HepG2 (cell line): ENCODE results near the gene MRPL9. TPM values are rescaled to one million over a fixed set of nuclear protein-coding genes. Genes with fewer than 3 reads are reported as not detected.

ENCODE experiments used
- EP300 ChIP-seq, 3 experiments: sonication (generic) in 1 of 3; formaldehyde crosslinking in 1 of 3; IDR thresholded peaks; 2 replicates each; pipeline versions ENCODE4 v1.5.1 to v1.6.1; 2011 to 2020; ENCODE audit warnings: low read depth in 2 of 3, low read length in 2 of 3, borderline replicate concordance in 1 of 3, improper control_type of control experiment in 1 of 3, mild to moderate bottlenecking in 1 of 3, missing genetic modification reagents in 1 of 3, moderate library complexity in 1 of 3
- GABPA ChIP-seq, 2 experiments: IDR thresholded peaks; 2 replicates each; pipeline ENCODE4 v1.6.1; 2011 to 2016; ENCODE audit warnings: low read depth in 2 of 2, low read length in 1 of 2, missing biosample characterization in 1 of 2, missing genetic modification characterization in 1 of 2
- HDAC2 ChIP-seq: sonication (generic); formaldehyde crosslinking; IDR thresholded peaks from 2 replicates; pipeline ENCODE4 v1.4.0; 2020; ENCODE audit warnings: missing genetic modification reagents
- KDM4B ChIP-seq: sonication (generic); formaldehyde crosslinking; IDR thresholded peaks from 2 replicates; pipeline ENCODE4 v1.4.0; 2020; ENCODE audit warnings: missing genetic modification reagents
- KLF6 ChIP-seq: IDR thresholded peaks from 2 replicates; pipeline ENCODE4 v1.8.0; 2016; ENCODE audit warnings: missing biosample characterization, missing genetic modification reagents
- MIXL1 ChIP-seq: IDR thresholded peaks from 2 replicates; pipeline ENCODE4 v1.6.1; 2016
- RELA ChIP-seq: sonication (generic); formaldehyde crosslinking; IDR thresholded peaks from 2 replicates; pipeline ENCODE4 v1.4.0; 2020; ENCODE audit warnings: missing genetic modification reagents
- TP53 ChIP-seq: sonication (generic); formaldehyde crosslinking; conservative IDR thresholded peaks from 2 replicates; pipeline ENCODE4 v1.4.0; 2020; ENCODE audit warnings: missing genetic modification reagents
- XBP1 ChIP-seq: sonication (generic); formaldehyde crosslinking; IDR thresholded peaks from 2 replicates; pipeline ENCODE4 v1.5.0; 2020; ENCODE audit warnings: missing genetic modification reagents
- ZNF296 ChIP-seq: sonication (generic); formaldehyde crosslinking; conservative IDR thresholded peaks from 2 replicates; pipeline ENCODE4 v1.5.0; 2020; ENCODE audit warnings: mild to moderate bottlenecking, missing genetic modification reagents
- ZNF557 ChIP-seq: sonication (generic); formaldehyde crosslinking; IDR thresholded peaks from 2 replicates; pipeline ENCODE4 v1.4.0; 2020; ENCODE audit warnings: missing genetic modification reagents
- ZNF776 ChIP-seq: sonication (generic); formaldehyde crosslinking; IDR thresholded peaks from 2 replicates; pipeline ENCODE4 v1.4.0; 2020; ENCODE audit warnings: mild to moderate bottlenecking, missing genetic modification reagents
- polyA plus RNA-seq, 8 experiments: library from polyadenylated mRNA; depleted of rRNA in 3 of 8; stranded (reverse) in 7 of 8; unstranded in 1 of 8; fragments of >200 nt; fragmentation: Illumina TruSeq in 4 of 8; extraction: Trizol in 4 of 8; gene quantifications; 2 replicates each; pipeline versions ENCODE4 v1.2.1 to v1.2.3, GENCODE V29; 2011 to 2016; ENCODE audit warnings: low read depth in 4 of 8, missing spikeins in 1 of 8, mixed read lengths in 1 of 8; ENCODE audit not compliant: insufficient read depth in 1 of 8
- total RNA-seq, 5 experiments: library from RNA; depleted of rRNA; stranded (reverse); fragments of >200 nt; fragmentation: Illumina TruSeq; extraction: Trizol; gene quantifications; 2 replicates each; pipeline ENCODE4 v1.2.3, GENCODE V29; 2016; ENCODE audit warnings: low read depth in 1 of 5
- TF ChIP-seq, protein P1 (sequence below): sonication (generic); formaldehyde crosslinking; IDR thresholded peaks from 2 replicates; pipeline ENCODE4 v1.4.0; 2020; ENCODE audit warnings: missing genetic modification reagents, borderline replicate concordance
- TF ChIP-seq, protein P2 (sequence below): IDR thresholded peaks from 2 replicates; pipeline ENCODE4 v1.6.1; 2016; ENCODE audit warnings: low read depth, borderline replicate concordance
- TF ChIP-seq, protein P3 (sequence below): sonication (generic); formaldehyde crosslinking; IDR thresholded peaks from 2 replicates; pipeline ENCODE4 v1.5.0; 2020; ENCODE audit warnings: missing genetic modification reagents, mild to moderate bottlenecking, borderline replicate concordance
- TF ChIP-seq, protein P4 (sequence below): sonication (generic); formaldehyde crosslinking; IDR thresholded peaks from 2 replicates; pipeline ENCODE4 v1.4.0; 2020; ENCODE audit warnings: mild to moderate bottlenecking, missing genetic modification reagents
- TF ChIP-seq, protein P5 (sequence below): sonication (generic); formaldehyde crosslinking; IDR thresholded peaks from 2 replicates; pipeline ENCODE4 v1.5.0; 2020; ENCODE audit warnings: missing genetic modification reagents
- TF ChIP-seq, protein P6 (sequence below): sonication (generic); formaldehyde crosslinking; IDR thresholded peaks from 2 replicates; pipeline ENCODE4 v1.4.0; 2020; ENCODE audit warnings: missing genetic modification reagents

Gene MRPL9
- total and polyA plus RNA-seq, 2 of the 13 experiments (the other 11 are each of a cell fraction or from before 2014, with no cell fraction given): 72.1 to 107 TPM

DNA sequence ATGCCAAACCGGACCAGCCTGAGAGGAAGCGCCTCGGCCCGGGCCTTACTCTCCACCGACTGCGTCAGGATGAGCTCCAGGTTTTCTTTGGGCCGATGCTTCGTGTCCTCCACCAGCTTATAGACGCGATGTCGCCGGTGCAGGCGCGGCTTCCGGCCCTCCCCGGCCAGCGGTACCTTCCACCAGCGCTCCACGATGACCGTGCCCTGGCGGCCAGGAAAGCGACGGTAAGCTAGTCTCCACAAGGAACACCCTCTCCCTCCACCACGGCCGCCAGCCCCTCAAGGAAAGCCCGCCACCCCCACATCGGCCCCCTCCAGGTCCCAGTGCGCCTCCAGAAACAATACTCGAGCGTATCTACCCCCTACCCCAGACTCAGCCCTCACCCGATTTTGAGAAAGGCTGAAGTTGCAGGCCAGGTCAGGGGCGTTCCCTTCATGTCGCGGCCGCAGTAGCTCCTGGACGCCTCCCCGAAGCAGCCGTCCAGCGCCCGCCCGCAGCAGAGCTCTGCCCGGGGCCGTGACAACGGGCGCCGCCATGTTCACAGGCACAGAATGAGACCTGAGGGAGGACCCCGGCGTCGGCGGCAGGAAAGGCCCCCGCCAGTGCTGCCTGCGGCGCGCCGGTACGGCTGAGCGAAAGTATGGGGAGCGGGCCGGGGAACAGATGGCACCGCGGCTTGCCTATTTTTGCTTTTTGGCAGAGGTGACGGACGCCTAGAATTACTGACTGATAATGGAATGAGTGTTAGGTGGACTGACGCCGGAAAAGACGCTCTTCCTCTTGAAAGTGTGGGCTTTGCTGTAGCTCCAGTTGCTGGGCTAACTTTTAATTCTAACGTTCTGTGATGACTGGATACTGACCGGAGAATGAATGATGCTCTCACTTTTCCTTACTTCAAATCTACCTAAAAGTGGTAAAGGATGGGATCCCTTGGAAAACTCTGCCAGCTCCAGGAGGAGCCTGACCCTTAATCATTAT, at the start of gene MRPL9 (continued):
- TF ChIP-seq, protein P1, sequence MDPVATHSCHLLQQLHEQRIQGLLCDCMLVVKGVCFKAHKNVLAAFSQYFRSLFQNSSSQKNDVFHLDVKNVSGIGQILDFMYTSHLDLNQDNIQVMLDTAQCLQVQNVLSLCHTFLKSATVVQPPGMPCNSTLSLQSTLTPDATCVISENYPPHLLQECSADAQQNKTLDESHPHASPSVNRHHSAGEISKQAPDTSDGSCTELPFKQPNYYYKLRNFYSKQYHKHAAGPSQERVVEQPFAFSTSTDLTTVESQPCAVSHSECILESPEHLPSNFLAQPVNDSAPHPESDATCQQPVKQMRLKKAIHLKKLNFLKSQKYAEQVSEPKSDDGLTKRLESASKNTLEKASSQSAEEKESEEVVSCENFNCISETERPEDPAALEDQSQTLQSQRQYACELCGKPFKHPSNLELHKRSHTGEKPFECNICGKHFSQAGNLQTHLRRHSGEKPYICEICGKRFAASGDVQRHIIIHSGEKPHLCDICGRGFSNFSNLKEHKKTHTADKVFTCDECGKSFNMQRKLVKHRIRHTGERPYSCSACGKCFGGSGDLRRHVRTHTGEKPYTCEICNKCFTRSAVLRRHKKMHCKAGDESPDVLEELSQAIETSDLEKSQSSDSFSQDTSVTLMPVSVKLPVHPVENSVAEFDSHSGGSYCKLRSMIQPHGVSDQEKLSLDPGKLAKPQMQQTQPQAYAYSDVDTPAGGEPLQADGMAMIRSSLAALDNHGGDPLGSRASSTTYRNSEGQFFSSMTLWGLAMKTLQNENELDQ: peak; percentile 60; the same call in 1 of the 2 replicates
- TF ChIP-seq RELA: no peak
- TF ChIP-seq KLF6 (CRISPR knock-in tag): peak; percentile 71; the same call in 1 of the 2 replicates
- no peak for TF ChIP-seq ZNF557 (CRISPR knock-in tag)
- no peak for TF ChIP-seq EP300 (IDR thresholded peaks at IDR 0.05; ENCODE audit: low read depth in 2 of 2, low read length in 2 of 2)
- TF ChIP-seq EP300 (CRISPR knock-in tag; IDR thresholded peaks at IDR 0.05; ENCODE audit: borderline replicate concordance): no peak
- peak; percentile 68 for TF ChIP-seq HDAC2
- TF ChIP-seq TP53 (CRISPR knock-in tag): peak; percentile 56
- TF ChIP-seq, protein P2, sequence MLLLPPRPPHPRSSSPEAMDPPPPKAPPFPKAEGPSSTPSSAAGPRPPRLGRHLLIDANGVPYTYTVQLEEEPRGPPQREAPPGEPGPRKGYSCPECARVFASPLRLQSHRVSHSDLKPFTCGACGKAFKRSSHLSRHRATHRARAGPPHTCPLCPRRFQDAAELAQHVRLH: peak; percentile 75; the same call in 1 of the 2 replicates
- TF ChIP-seq, protein P3, sequence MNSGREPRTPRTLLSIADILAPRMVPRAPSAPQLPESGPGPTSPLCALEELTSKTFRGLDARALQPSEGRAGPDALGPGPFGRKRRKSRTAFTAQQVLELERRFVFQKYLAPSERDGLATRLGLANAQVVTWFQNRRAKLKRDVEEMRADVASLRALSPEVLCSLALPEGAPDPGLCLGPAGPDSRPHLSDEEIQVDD (CRISPR knock-in tag): no peak
- TF ChIP-seq, protein P4, sequence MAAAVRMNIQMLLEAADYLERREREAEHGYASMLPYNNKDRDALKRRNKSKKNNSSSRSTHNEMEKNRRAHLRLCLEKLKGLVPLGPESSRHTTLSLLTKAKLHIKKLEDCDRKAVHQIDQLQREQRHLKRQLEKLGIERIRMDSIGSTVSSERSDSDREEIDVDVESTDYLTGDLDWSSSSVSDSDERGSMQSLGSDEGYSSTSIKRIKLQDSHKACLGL (CRISPR knock-in tag): peak; percentile 83; the same call in 1 of the 2 replicates
- TF ChIP-seq, protein P5, sequence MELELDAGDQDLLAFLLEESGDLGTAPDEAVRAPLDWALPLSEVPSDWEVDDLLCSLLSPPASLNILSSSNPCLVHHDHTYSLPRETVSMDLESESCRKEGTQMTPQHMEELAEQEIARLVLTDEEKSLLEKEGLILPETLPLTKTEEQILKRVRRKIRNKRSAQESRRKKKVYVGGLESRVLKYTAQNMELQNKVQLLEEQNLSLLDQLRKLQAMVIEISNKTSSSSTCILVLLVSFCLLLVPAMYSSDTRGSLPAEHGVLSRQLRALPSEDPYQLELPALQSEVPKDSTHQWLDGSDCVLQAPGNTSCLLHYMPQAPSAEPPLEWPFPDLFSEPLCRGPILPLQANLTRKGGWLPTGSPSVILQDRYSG: no peak
- TF ChIP-seq KDM4B: peak; percentile 41
- TF ChIP-seq ZNF776 (CRISPR knock-in tag): peak; percentile 59; the same call in 1 of the 2 replicates
- no peak for TF ChIP-seq MIXL1 (CRISPR knock-in tag)
- no peak for TF ChIP-seq GABPA (IDR thresholded peaks at IDR 0.05; ENCODE audit: low read depth, low read length)
- TF ChIP-seq GABPA (CRISPR knock-in tag; IDR thresholded peaks at IDR 0.05; ENCODE audit: low read depth): peak; percentile 45
- no peak; the same call in 1 of the 2 replicates for TF ChIP-seq ZNF296 (CRISPR knock-in tag)
- no peak for TF ChIP-seq XBP1 (CRISPR knock-in tag)
- TF ChIP-seq, protein P6, sequence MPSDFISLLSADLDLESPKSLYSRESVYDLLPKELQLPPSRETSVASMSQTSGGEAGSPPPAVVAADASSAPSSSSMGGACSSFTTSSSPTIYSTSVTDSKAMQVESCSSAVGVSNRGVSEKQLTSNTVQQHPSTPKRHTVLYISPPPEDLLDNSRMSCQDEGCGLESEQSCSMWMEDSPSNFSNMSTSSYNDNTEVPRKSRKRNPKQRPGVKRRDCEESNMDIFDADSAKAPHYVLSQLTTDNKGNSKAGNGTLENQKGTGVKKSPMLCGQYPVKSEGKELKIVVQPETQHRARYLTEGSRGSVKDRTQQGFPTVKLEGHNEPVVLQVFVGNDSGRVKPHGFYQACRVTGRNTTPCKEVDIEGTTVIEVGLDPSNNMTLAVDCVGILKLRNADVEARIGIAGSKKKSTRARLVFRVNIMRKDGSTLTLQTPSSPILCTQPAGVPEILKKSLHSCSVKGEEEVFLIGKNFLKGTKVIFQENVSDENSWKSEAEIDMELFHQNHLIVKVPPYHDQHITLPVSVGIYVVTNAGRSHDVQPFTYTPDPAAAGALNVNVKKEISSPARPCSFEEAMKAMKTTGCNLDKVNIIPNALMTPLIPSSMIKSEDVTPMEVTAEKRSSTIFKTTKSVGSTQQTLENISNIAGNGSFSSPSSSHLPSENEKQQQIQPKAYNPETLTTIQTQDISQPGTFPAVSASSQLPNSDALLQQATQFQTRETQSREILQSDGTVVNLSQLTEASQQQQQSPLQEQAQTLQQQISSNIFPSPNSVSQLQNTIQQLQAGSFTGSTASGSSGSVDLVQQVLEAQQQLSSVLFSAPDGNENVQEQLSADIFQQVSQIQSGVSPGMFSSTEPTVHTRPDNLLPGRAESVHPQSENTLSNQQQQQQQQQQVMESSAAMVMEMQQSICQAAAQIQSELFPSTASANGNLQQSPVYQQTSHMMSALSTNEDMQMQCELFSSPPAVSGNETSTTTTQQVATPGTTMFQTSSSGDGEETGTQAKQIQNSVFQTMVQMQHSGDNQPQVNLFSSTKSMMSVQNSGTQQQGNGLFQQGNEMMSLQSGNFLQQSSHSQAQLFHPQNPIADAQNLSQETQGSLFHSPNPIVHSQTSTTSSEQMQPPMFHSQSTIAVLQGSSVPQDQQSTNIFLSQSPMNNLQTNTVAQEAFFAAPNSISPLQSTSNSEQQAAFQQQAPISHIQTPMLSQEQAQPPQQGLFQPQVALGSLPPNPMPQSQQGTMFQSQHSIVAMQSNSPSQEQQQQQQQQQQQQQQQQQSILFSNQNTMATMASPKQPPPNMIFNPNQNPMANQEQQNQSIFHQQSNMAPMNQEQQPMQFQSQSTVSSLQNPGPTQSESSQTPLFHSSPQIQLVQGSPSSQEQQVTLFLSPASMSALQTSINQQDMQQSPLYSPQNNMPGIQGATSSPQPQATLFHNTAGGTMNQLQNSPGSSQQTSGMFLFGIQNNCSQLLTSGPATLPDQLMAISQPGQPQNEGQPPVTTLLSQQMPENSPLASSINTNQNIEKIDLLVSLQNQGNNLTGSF (CRISPR knock-in tag): no peak
